HepG2 (cell line): ENCODE measurements around the gene PATZ1. TPM values are rescaled to one million over a fixed set of nuclear protein-coding genes. Genes with fewer than 3 reads are reported as not detected.
A peak's percentile ranks its signal among the peaks of the same experiment; 100 is the strongest.

Experiments used
- ATAC-seq: fragments of 200-7000 bp; cut with Tn5 transposase; 3 replicates; pipeline ENCODE4 v1.9.1; 2020; ENCODE audit warnings: mild to moderate bottlenecking, moderate library complexity
- BruUV-seq: library from RNA; stranded (reverse); fragments of 400-500 nt; replicated peaks from 2 replicates; lab custom pipeline; 2021; lab: Mats Ljungman, UMichigan
- CTCF ChIA-PET: fragments of 300-600 bp; formaldehyde crosslinking; extraction: SDS; loops from one replicate; lab custom pipeline; 2021; ENCODE audit warnings: low total read pairs, inconsistent platforms, low intra/inter-chr PET ratio; lab: Yijun Ruan, JAX
- POLR2A ChIA-PET: fragments of 350-600 bp; sonication (Branson Sonifier 250); formaldehyde crosslinking; loops from one replicate; lab custom pipeline; 2020; ENCODE audit warnings: antibody characterized with exemption, inconsistent platforms; lab: Yijun Ruan, JAX
- DNase-seq: peaks from one replicate; pipeline ENCODE4 v3.0.0-alpha.2; 2015; ENCODE audit warnings: low spot score
- FAIRE-seq: peaks from 3 replicates; lab custom pipeline; 2011; peaks lifted over from hg19 to GRCh38; lab: Jason Lieb, UNC
- H2AFZ ChIP-seq: one replicate; pipeline ENCODE4 v1.6.1; 2011; ENCODE audit warnings: low read length, inconsistent platforms
- H3K27ac ChIP-seq: fragments of 300-600 bp; 3 replicates; pipeline ENCODE4 v1.8.0; 2011; ENCODE audit warnings: mixed run types, mild to moderate bottlenecking, mixed read lengths, low read length, inconsistent platforms; ENCODE audit not compliant: insufficient read depth; ENCODE audit errors: extremely low read length
- H3K27me3 ChIP-seq, 2 experiments: fragments of 200-600 bp in 1 of 2; 2 replicates in 1 of 2; 3 replicates in 1 of 2; pipeline versions ENCODE4 v1.6.0 to v1.8.0; 2011; ENCODE audit warnings: low read length in 2 of 2, mild to moderate bottlenecking in 2 of 2, moderate library complexity in 2 of 2, inconsistent platforms in 1 of 2; ENCODE audit not compliant: insufficient read depth in 2 of 2, control insufficient read depth in 1 of 2
- H3K36me3 ChIP-seq, 2 experiments: fragments of 200-600 bp in 1 of 2; replicated peaks in 1 of 2; 2 replicates in 1 of 2; 3 replicates in 1 of 2; pipeline versions ENCODE4 v1.5.1 to v1.8.0; 2011; ENCODE audit warnings: low read length in 2 of 2, inconsistent platforms in 1 of 2; ENCODE audit not compliant: insufficient read depth in 2 of 2, control insufficient read depth in 1 of 2
- H3K4me1 ChIP-seq: 2 replicates; pipeline ENCODE4 v1.5.1; 2012; ENCODE audit warnings: low read length, inconsistent platforms; ENCODE audit not compliant: insufficient read depth
- H3K4me2 ChIP-seq: 2 replicates; pipeline ENCODE4 v1.6.0; 2011; ENCODE audit warnings: low read depth, low read length, inconsistent platforms
- H3K4me3 ChIP-seq, 3 experiments: fragments of 200-600 bp in 1 of 3; sonication (generic), shearing (Covaris generic) in 1 of 3; replicated peaks in 1 of 3; 2 replicates each; pipeline ENCODE4 v1.5.1; 2011 to 2016; ENCODE audit warnings: low read length in 3 of 3, inconsistent platforms in 2 of 3, low read depth in 2 of 3, mild to moderate bottlenecking in 2 of 3, control low read depth in 1 of 3, mixed read lengths in 1 of 3; ENCODE audit not compliant: insufficient read depth in 1 of 3
- H3K79me2 ChIP-seq: one replicate; pipeline ENCODE4 v1.6.1; 2011; ENCODE audit warnings: low read length, inconsistent platforms; ENCODE audit not compliant: insufficient read depth
- H3K9ac ChIP-seq: 2 replicates; pipeline ENCODE4 v1.6.0; 2011; ENCODE audit warnings: mild to moderate bottlenecking, low read depth, low read length, inconsistent platforms; ENCODE audit not compliant: insufficient read depth
- H3K9me3 ChIP-seq: 2 replicates; pipeline ENCODE4 v1.5.1; 2012; ENCODE audit warnings: mild to moderate bottlenecking, low read length
- H4K20me1 ChIP-seq: 2 replicates; pipeline ENCODE4 v1.6.0; 2011; ENCODE audit warnings: inconsistent platforms, mild to moderate bottlenecking, low read length, moderate library complexity; ENCODE audit not compliant: insufficient read depth
- CBFB ChIP-seq: sonication (generic); formaldehyde crosslinking; IDR thresholded peaks from 2 replicates; pipeline ENCODE4 v1.4.0; 2020; ENCODE audit warnings: missing genetic modification reagents
- FOXA1 ChIP-seq, 2 experiments: fragments of 450-650 bp in 1 of 2; sonication (generic) in 1 of 2; formaldehyde crosslinking in 1 of 2; IDR thresholded peaks; 2 replicates each; pipeline versions ENCODE4 v1.4.0 to v1.6.1; 2016 to 2020; ENCODE audit warnings: missing genetic modification reagents in 1 of 2
- GMEB2 ChIP-seq: IDR thresholded peaks from 2 replicates; pipeline ENCODE4 v1.6.1; 2016; ENCODE audit warnings: missing biosample characterization, missing genetic modification reagents, low read depth
- HNRNPH1 ChIP-seq: fragments of 200-400 bp; formaldehyde crosslinking; optimal IDR thresholded peaks from 2 replicates; pipeline ENCODE3; 2017; ENCODE audit warnings: mild to moderate bottlenecking, low read depth, low read length
- HNRNPK ChIP-seq: fragments of 200-400 bp; formaldehyde crosslinking; IDR thresholded peaks from 2 replicates; pipeline ENCODE4 v1.6.1; 2018; ENCODE audit warnings: low read length, low read depth, moderate library complexity, mild to moderate bottlenecking; ENCODE audit not compliant: poor library complexity, severe bottlenecking
- HOXA3 ChIP-seq: sonication (generic); formaldehyde crosslinking; IDR thresholded peaks from 2 replicates; pipeline ENCODE4 v1.5.0; 2020; ENCODE audit warnings: missing genetic modification reagents
- IRF9 ChIP-seq: sonication (generic); formaldehyde crosslinking; IDR thresholded peaks from 2 replicates; pipeline ENCODE4 v1.8.0; 2022; ENCODE audit warnings: missing genetic modification reagents, mild to moderate bottlenecking, borderline replicate concordance
- MYNN ChIP-seq: sonication (generic); formaldehyde crosslinking; IDR thresholded peaks from 2 replicates; pipeline ENCODE4 v1.4.0; 2020; ENCODE audit warnings: mild to moderate bottlenecking, low read depth, missing genetic modification reagents
- NFE2 ChIP-seq: sonication (generic); formaldehyde crosslinking; IDR thresholded peaks from 2 replicates; pipeline ENCODE4 v1.4.0; 2020; ENCODE audit warnings: missing genetic modification reagents
- RBFOX2 ChIP-seq: fragments of 200-400 bp; formaldehyde crosslinking; IDR thresholded peaks from 2 replicates; pipeline ENCODE4 v1.6.1; 2017; ENCODE audit warnings: low read depth, mild to moderate bottlenecking, low read length
- SIN3A ChIP-seq: IDR thresholded peaks from 2 replicates; pipeline ENCODE4 v1.6.1; 2011; ENCODE audit warnings: low read depth, mild to moderate bottlenecking, control low read depth, low read length, borderline replicate concordance
- SMAD1 ChIP-seq: sonication (generic); formaldehyde crosslinking; IDR thresholded peaks from 2 replicates; pipeline ENCODE4 v1.4.0; 2020; ENCODE audit warnings: missing genetic modification reagents, low read depth, mild to moderate bottlenecking, borderline replicate concordance
- TCF12 ChIP-seq, 2 experiments: fragments of 450-650 bp in 1 of 2; sonication (generic) in 1 of 2; formaldehyde crosslinking in 1 of 2; IDR thresholded peaks; 2 replicates each; pipeline versions ENCODE4 v1.6.1 to v1.8.0; 2017 to 2022; ENCODE audit warnings: antibody characterized with exemption in 1 of 2, mild to moderate bottlenecking in 1 of 2, missing genetic modification reagents in 1 of 2, moderate library complexity in 1 of 2
- THAP7 ChIP-seq: sonication (generic); formaldehyde crosslinking; IDR thresholded peaks from 2 replicates; pipeline ENCODE4 v1.8.1; 2023; ENCODE audit warnings: mild to moderate bottlenecking, missing genetic modification reagents
- TSC22D2 ChIP-seq: sonication (generic); formaldehyde crosslinking; IDR thresholded peaks from 2 replicates; pipeline ENCODE4 v1.5.1; 2020; ENCODE audit warnings: missing genetic modification reagents, mild to moderate bottlenecking, borderline replicate concordance
- ZBTB21 ChIP-seq: sonication (generic); formaldehyde crosslinking; IDR thresholded peaks from 2 replicates; pipeline ENCODE4 v1.4.0; 2020; ENCODE audit warnings: missing genetic modification reagents
- ZNF451 ChIP-seq: sonication (generic); formaldehyde crosslinking; IDR thresholded peaks from 2 replicates; pipeline ENCODE4 v1.5.0; 2020; ENCODE audit warnings: mild to moderate bottlenecking, missing genetic modification reagents
- ZSCAN22 ChIP-seq: sonication (generic); formaldehyde crosslinking; IDR thresholded peaks from 2 replicates; pipeline ENCODE4 v1.4.0; 2020; ENCODE audit warnings: mild to moderate bottlenecking, missing genetic modification reagents
- WGBS: methylation state at CpG from one replicate; pipeline ENCODE4 v1.1.6; 2017; ENCODE audit warnings: low lambda C conversion rate; 5-methylcytosine and 5-hydroxymethylcytosine counted together
- in situ Hi-C: cut with HindIII; loops from 2 replicates; pipeline ENCODE4 v1.10.0; 2017; ENCODE audit warnings: low pct_unique_long_range_greater_than_20kb; ENCODE audit not compliant: extremely low pct_ligation_motif_present
- intact Hi-C: fragments of 100-400 bp; cut with micrococcal nuclease; formaldehyde crosslinking; loops from one replicate; pipeline ENCODE4 v1.10.0; 2022; ENCODE audit not compliant: unreplicated experiment
- polyA plus RNA-seq, 8 experiments: library from polyadenylated mRNA; depleted of rRNA in 3 of 8; stranded (reverse) in 7 of 8; unstranded in 1 of 8; fragments of >200 nt; fragmentation: Illumina TruSeq in 4 of 8; extraction: Trizol in 4 of 8; gene quantifications; 2 replicates each; pipeline versions ENCODE4 v1.2.1 to v1.2.3, GENCODE V29; 2011 to 2016; ENCODE audit warnings: low read depth in 4 of 8, missing spikeins in 1 of 8, mixed read lengths in 1 of 8; ENCODE audit not compliant: insufficient read depth in 1 of 8
- total RNA-seq, 5 experiments: library from RNA; depleted of rRNA; stranded (reverse); fragments of >200 nt; fragmentation: Illumina TruSeq; extraction: Trizol; gene quantifications; 2 replicates each; pipeline ENCODE4 v1.2.3, GENCODE V29; 2016; ENCODE audit warnings: low read depth in 1 of 5
- TF ChIP-seq, protein P1 (sequence below): sonication (generic); formaldehyde crosslinking; IDR thresholded peaks from 2 replicates; pipeline ENCODE4 v1.9.0; 2022; ENCODE audit warnings: low read depth, missing genetic modification reagents

PATZ1 gene
- total and polyA plus RNA-seq, 2 of the 13 experiments (the other 11 are each of a cell fraction or from before 2014, with no cell fraction given), result 24.9 to 30.5 TPM

- no peak for TF ChIP-seq SMAD1
- peak; percentile 44 for TF ChIP-seq RBFOX2
- no peak for TF ChIP-seq CBFB (CRISPR knock-in tag)
- TF ChIP-seq SIN3A, result peak; percentile 29; the same call in 1 of the 2 replicates
- TF ChIP-seq THAP7 (CRISPR knock-in tag), result no peak
- TF ChIP-seq ZNF451 (CRISPR knock-in tag), result no peak
- no peak for TF ChIP-seq NFE2 (CRISPR knock-in tag)
- no peak for TF ChIP-seq IRF9 (CRISPR knock-in tag)
- TF ChIP-seq HOXA3, result 0 out of 2 replicates have a peak, but pooled peaks have one; percentile 49
- TF ChIP-seq HNRNPK, result peak; percentile 57
- no peak for TF ChIP-seq TSC22D2 (CRISPR knock-in tag)
These were observed at the start of gene PATZ1 (continued) for GRCh38 chr22:31346255-31346732.

- no peak for FAIRE-seq
- peaks cover 25% of the 10 kb centered on the region for H3K4me1 ChIP-seq
- H3K36me3 ChIP-seq, result no peaks in the 10 kb centered on the region
- no TSS peak for BruUV-seq
- H3K9ac ChIP-seq, result no peak overlapping the region
- no peak overlapping the region for H3K4me2 ChIP-seq
- H3K79me2 ChIP-seq, result no peaks in the 10 kb centered on the region
- no peak overlapping the region for H2AFZ ChIP-seq
- no peak for ATAC-seq
- no peak overlapping the region for H3K4me3 ChIP-seq
- CTCF ChIA-PET, result no interaction called here
- 66% methylated on average over 3 of the region's 3 CpGs for WGBS
- intact Hi-C loops (no loop called here), in situ Hi-C loops (no loop called here)
- DNase-seq, result no peak
- no peaks in the 10 kb centered on the region for H4K20me1 ChIP-seq
- no peaks in the 10 kb centered on the region for H3K9me3 ChIP-seq
- H3K27ac ChIP-seq, result no peak overlapping the region
- POLR2A ChIA-PET, result no interaction called here
- no peaks in the 10 kb centered on the region for H3K27me3 ChIP-seq
- no peak for TF ChIP-seq GMEB2 (CRISPR knock-in tag)
- TF ChIP-seq TCF12 (IDR thresholded peaks at IDR 0.05), result no peak
- TF ChIP-seq TCF12 (CRISPR knock-in tag; IDR thresholded peaks at IDR 0.05), result no peak
- TF ChIP-seq CBFB (CRISPR knock-in tag), result no peak
- no peak for TF ChIP-seq HNRNPH1
- no peak for TF ChIP-seq ZBTB21
- no peak for TF ChIP-seq MYNN (CRISPR knock-in tag)
- TF ChIP-seq, protein P1, sequence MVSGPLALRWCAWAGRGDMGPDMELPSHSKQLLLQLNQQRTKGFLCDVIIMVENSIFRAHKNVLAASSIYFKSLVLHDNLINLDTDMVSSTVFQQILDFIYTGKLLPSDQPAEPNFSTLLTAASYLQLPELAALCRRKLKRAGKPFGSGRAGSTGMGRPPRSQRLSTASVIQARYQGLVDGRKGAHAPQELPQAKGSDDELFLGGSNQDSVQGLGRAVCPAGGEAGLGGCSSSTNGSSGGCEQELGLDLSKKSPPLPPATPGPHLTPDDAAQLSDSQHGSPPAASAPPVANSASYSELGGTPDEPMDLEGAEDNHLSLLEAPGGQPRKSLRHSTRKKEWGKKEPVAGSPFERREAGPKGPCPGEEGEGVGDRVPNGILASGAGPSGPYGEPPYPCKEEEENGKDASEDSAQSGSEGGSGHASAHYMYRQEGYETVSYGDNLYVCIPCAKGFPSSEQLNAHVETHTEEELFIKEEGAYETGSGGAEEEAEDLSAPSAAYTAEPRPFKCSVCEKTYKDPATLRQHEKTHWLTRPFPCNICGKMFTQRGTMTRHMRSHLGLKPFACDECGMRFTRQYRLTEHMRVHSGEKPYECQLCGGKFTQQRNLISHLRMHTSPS (CRISPR knock-in tag), result no peak
- TF ChIP-seq ZNF451 (CRISPR knock-in tag), result no peak
- TF ChIP-seq ZSCAN22 (CRISPR knock-in tag), result no peak
- no peak for TF ChIP-seq FOXA1 (IDR thresholded peaks at IDR 0.05)
- no peak for TF ChIP-seq FOXA1 (CRISPR knock-in tag; IDR thresholded peaks at IDR 0.05)
These were observed 48.2 kb upstream of the PATZ1 start for GRCh38 chr22:31394326-31394725.
